Fibroblast of lung (primary cell): Measurements from ENCODE around the gene TPPP. TPM values are rescaled to one million over a fixed set of nuclear protein-coding genes. Genes with fewer than 3 reads are reported as not detected.
"Not testable (repeated sequence)": the region's sequence is repeated elsewhere in the genome, so short reads cannot be mapped to it uniquely, and the experiment has no call there.

ENCODE experiments used
- DNase-seq, 2 donors: peaks; one replicate each; pipeline versions ENCODE4 v3.0.0 to v3.0.0-alpha.2; 2010; ENCODE audit warnings: low read depth in 2 of 2
- H2AFZ ChIP-seq: 2 replicates; pipeline ENCODE4 v1.5.1; 2012; ENCODE audit warnings: low read length, control low read depth, inconsistent platforms
- H3K27ac ChIP-seq: 2 replicates; pipeline ENCODE4 v1.5.1; 2011; ENCODE audit warnings: low read length, control low read depth; ENCODE audit not compliant: insufficient read depth
- H3K27me3 ChIP-seq: 2 replicates; pipeline ENCODE4 v1.5.1; 2011; ENCODE audit warnings: mild to moderate bottlenecking, low read length; ENCODE audit not compliant: control insufficient read depth, insufficient read depth
- H3K36me3 ChIP-seq: 2 replicates; pipeline ENCODE4 v1.5.1; 2011; ENCODE audit warnings: low read length; ENCODE audit not compliant: control insufficient read depth, insufficient read depth
- H3K4me1 ChIP-seq: 2 replicates; pipeline ENCODE4 v1.5.1; 2011; ENCODE audit warnings: low read length; ENCODE audit not compliant: control insufficient read depth, insufficient read depth; ENCODE audit errors: extremely low read depth
- H3K4me2 ChIP-seq: 2 replicates; pipeline ENCODE4 v1.5.1; 2011; ENCODE audit warnings: low read length, control low read depth; ENCODE audit not compliant: insufficient read depth; ENCODE audit errors: extremely low read depth
- H3K4me3 ChIP-seq, 4 experiments: fragments of 200-600 bp in 1 of 4; sonication (generic) in 1 of 4; replicated peaks in 1 of 4; 2 replicates each; pipeline ENCODE4 v1.5.1; 2011 to 2016; ENCODE audit warnings: low read length in 4 of 4, low read depth in 3 of 4, mild to moderate bottlenecking in 3 of 4, control low read depth in 2 of 4, inconsistent platforms in 1 of 4, mixed read lengths in 1 of 4; ENCODE audit not compliant: insufficient read depth in 1 of 4; ENCODE audit errors: control extremely low read depth in 1 of 4
- H3K79me2 ChIP-seq: 2 replicates; pipeline ENCODE4 v1.5.1; 2012; ENCODE audit warnings: mild to moderate bottlenecking, low read length, inconsistent platforms; ENCODE audit not compliant: control insufficient read depth, insufficient read depth
- H3K9ac ChIP-seq: 2 replicates; pipeline ENCODE4 v1.5.1; 2011; ENCODE audit warnings: mild to moderate bottlenecking, low read length, control low read depth; ENCODE audit not compliant: insufficient read depth
- H3K9me3 ChIP-seq: 2 replicates; pipeline ENCODE4 v1.5.1; 2012; ENCODE audit warnings: low read depth, low read length; ENCODE audit not compliant: control insufficient read depth, insufficient read depth
- H4K20me1 ChIP-seq: 2 replicates; pipeline ENCODE4 v1.5.1; 2011; ENCODE audit warnings: low read length; ENCODE audit not compliant: control insufficient read depth, insufficient read depth; ENCODE audit errors: extremely low read depth
- EZH2 ChIP-seq: IDR thresholded peaks from 2 replicates; pipeline ENCODE4 v1.5.1; 2012; ENCODE audit warnings: low read length, control low read depth, mild to moderate bottlenecking; ENCODE audit errors: missing control alignments
- polyA plus RNA-seq, 2 donors: library from polyadenylated mRNA; depleted of rRNA in 1 of 2; stranded (reverse) in 1 of 2; unstranded in 1 of 2; fragments of >200 nt; gene quantifications; 2 replicates each; pipeline ENCODE4 v1.2.1, GENCODE V29; 2011 to 2012; ENCODE audit warnings: missing spikeins in 1 of 2
- total RNA-seq: library from RNA; depleted of rRNA; stranded (reverse); fragments of >200 nt; gene quantifications from 2 replicates; pipeline ENCODE4 v1.2.1, GENCODE V29; 2014
- TF ChIP-seq, protein P1 (sequence below), 2 donors: IDR thresholded peaks in 1 of 2; conservative IDR thresholded peaks in 1 of 2; 1 replicate in 1 of 2; 2 replicates in 1 of 2; pipeline ENCODE4 v1.5.1; 2011 to 2012; ENCODE audit warnings: low read length in 2 of 2, control low read depth in 1 of 2, inconsistent platforms in 1 of 2, low read depth in 1 of 2, mild to moderate bottlenecking in 1 of 2

TPPP gene
- total and polyA plus RNA-seq, 2 donors (not counting 1 experiment from before 2014, with no cell fraction given) = 0.06 to 0.17 TPM

DNA sequence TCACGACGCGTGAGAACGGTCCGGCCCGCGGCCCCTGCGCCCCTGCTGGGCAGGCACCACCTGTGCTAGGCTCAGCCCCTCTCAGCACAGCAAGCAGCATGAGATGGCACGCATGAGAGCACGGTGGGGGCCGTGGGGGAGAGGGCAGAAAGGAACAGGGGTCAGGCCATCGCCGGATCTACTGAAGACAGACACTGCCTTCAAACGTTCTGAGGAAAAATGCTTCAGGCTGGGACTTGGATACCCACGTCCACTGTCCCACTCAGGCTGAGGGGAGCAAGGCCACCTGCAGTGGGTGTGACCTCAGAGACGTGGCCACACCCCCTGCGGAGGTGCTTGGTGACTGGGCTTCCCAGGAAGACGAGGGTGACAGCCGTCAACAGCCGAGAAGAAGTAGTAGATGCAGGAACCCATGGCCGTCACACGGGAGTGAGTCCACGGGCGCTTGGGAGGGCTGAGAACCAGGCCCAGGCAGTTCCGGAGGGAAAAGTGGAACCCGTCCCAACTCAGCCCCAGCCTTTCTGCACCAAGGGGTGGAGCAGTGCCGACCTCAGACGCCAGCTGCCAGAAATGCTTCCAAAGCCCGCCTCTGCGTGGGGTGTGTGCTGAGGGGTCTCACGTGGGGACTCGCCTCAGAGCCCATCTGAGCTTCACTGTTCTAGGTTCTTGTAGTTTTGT, 12.9 kb downstream of the TPPP start:
- not testable (repeated sequence) for H4K20me1 ChIP-seq, DNase-seq, H3K4me1 ChIP-seq, H3K27me3 ChIP-seq, H3K9me3 ChIP-seq, H3K79me2 ChIP-seq, H3K4me2 ChIP-seq, H3K4me3 ChIP-seq, H3K27ac ChIP-seq, H3K36me3 ChIP-seq, H2AFZ ChIP-seq, H3K9ac ChIP-seq

DNA sequence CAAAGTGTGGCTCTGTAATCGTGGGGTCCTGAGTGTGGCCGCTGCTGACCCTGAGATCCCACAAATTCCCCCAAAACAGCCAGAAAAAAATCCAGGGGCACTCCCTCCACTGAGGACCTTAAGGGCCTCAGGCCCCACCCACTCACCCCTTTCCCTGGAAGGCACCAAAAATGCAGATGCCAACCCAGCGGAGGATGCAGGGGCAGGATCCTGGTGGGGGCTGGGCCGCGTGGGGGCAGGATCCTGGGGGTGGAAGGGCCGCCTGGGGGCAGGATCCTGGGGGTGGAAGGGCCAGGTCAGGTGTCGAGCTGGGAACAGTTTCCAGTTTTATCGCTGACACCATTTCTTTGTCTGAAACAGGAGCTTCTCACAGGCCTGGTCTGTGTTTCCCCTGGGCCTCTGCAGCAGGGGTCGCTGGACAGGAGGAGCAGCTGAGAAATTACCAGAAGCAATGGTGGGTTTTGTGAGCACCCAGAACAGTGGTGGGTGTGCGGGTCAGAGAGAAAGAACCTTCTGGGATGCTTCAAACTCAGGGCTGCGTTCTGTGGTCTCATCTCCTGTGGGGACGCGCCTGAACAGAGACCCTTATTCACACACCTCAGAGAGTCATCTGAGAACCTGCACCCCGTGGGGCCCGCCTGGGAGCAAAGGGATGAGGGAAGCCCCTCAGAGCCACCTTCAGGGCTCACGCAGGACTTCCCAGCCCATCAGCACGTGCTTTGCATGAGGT, 13.8 kb downstream of the TPPP start:
- H3K4me2 ChIP-seq, H3K4me1 ChIP-seq, DNase-seq: not testable (repeated sequence)

DNA sequence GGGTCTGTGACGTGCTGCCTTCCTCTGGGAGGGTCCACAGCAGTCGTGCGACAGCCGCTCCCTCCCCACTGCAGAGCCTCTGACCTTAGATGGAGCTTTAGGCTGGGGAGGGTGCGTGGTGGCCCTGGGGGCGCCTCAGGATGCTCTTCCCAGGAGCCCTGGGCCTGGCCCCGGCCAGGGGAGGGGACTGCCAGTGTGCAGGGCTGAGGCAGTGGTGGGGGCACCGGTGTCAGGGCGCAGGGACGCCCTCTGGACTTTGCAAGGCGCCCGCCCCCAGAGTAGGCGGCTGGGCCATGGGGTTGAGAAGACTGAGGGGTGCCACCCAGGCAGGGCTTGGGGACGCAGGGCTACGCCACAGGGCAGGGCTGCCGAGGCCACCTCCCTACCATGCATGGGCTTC, 14.6 kb downstream of the TPPP start:
- H3K36me3 ChIP-seq, H3K4me3 ChIP-seq, H3K9me3 ChIP-seq, H3K27me3 ChIP-seq, H3K4me1 ChIP-seq, H2AFZ ChIP-seq, H3K9ac ChIP-seq, DNase-seq, H3K27ac ChIP-seq, H3K4me2 ChIP-seq, H4K20me1 ChIP-seq, H3K79me2 ChIP-seq: not testable (repeated sequence)

More for the DNA sequence above, 13.8 kb downstream of the TPPP start:
- H2AFZ ChIP-seq, H3K79me2 ChIP-seq, H4K20me1 ChIP-seq, H3K36me3 ChIP-seq, H3K27me3 ChIP-seq, H3K9ac ChIP-seq, H3K9me3 ChIP-seq, H3K4me3 ChIP-seq, H3K27ac ChIP-seq: not testable (repeated sequence)

DNA sequence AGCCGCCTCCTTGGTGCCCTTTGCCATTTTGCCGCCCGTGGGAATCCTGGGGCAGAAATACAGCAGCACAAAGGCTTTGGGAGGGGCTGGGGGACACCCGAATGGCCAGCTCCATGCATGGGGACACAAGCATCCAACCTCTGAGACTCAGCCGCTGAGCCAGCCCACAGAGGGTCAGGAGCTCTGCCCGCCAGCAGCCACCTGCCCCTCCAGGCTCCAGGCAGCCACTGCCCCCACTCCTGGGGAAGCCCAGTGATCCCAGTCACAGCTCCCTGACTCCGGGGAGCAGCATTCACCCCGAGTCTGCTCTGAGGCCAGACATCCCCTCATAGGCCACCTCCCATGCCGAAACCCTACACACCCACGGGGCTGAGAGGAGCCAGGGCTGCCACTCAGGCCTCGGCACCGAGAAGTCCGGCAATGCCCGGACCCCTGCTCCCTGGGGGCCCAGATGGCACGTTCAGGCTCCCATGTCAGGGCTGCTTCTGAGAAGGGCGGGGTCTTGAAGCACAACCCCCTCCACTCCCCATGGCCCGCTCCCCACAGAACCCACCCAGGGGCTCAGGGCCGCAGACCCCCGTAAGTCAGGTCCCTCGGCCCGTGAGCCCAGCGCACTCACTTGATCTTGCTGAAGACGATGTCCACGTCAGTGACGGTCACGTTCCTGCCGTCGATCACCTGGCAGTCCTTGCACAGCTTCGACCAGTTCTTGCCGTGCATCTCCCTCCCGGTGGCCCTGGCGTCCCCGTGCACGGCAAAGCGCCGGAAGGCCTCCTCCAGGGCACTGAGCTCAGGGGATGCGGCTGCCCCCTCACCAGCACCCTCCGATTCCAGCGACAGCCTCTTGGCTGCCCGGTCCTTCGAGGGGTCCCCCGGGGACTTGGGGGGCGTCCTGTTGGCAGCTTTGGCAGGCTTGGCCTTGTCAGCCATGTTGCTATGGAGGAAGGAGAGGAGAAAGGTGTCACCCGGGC, 15.7 kb downstream of the TPPP start:
- Histone ChIP-seq H3K4me1 (peaks cover 4% of the 10 kb centered on the region), H3K27me3 (peaks cover 3% of the 10 kb centered on the region), H3K9me3 (no peaks in the 10 kb centered on the region), H3K9ac (no peak overlapping the region), H2AFZ (no peak overlapping the region), H3K4me3 (no peak overlapping the region), H3K79me2 (no peaks in the 10 kb centered on the region), H4K20me1 (no peaks in the 10 kb centered on the region), H3K27ac (no peak overlapping the region), H3K4me2 (no peak overlapping the region), H3K36me3 (no peaks in the 10 kb centered on the region)
- no peak for TF ChIP-seq EZH2
- TF ChIP-seq, protein P1, sequence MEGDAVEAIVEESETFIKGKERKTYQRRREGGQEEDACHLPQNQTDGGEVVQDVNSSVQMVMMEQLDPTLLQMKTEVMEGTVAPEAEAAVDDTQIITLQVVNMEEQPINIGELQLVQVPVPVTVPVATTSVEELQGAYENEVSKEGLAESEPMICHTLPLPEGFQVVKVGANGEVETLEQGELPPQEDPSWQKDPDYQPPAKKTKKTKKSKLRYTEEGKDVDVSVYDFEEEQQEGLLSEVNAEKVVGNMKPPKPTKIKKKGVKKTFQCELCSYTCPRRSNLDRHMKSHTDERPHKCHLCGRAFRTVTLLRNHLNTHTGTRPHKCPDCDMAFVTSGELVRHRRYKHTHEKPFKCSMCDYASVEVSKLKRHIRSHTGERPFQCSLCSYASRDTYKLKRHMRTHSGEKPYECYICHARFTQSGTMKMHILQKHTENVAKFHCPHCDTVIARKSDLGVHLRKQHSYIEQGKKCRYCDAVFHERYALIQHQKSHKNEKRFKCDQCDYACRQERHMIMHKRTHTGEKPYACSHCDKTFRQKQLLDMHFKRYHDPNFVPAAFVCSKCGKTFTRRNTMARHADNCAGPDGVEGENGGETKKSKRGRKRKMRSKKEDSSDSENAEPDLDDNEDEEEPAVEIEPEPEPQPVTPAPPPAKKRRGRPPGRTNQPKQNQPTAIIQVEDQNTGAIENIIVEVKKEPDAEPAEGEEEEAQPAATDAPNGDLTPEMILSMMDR (conservative IDR thresholded peaks at IDR 0.05 in 1 of 2, IDR thresholded peaks at IDR 0.05 in 1 of 2; ENCODE audit: low read depth in 1 of 2, low read length in 2 of 2) = no peak
- DNase-seq = no peak
